GM19463 (cell line): ENCODE measurements around the gene TMEM156.
A peak's percentile ranks its signal among the peaks of the same experiment; 100 is the strongest.
"Not testable (repeated sequence)": the region's sequence is repeated elsewhere in the genome, so short reads cannot be mapped to it uniquely, and the experiment has no call there.

Experiments used
- ATAC-seq: cut with Tn5 transposase; IDR thresholded peaks from one replicate; pipeline ENCODE4 v1.9.1; 2021; ENCODE audit warnings: mild to moderate bottlenecking, moderate library complexity; ENCODE audit not compliant: unreplicated experiment

Gene TMEM156

DNA sequence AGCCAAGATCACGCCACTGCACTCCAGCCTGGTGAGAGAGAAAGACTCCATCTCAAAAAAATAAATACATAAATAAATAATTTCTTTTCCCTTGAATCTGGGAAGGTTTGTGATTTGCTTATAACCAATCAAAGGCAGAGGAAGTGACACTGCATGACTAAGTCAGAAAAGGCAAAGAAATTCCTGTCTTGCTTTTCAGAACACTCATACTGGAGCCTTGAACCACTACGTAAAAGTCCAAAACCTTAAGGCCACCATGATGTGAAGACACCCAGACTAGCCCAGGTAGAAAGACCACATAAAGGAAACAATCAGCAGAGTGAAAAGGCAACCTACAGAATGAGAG lies 36.6 kb downstream of the TMEM156 start:
- ATAC-seq: no peak

DNA sequence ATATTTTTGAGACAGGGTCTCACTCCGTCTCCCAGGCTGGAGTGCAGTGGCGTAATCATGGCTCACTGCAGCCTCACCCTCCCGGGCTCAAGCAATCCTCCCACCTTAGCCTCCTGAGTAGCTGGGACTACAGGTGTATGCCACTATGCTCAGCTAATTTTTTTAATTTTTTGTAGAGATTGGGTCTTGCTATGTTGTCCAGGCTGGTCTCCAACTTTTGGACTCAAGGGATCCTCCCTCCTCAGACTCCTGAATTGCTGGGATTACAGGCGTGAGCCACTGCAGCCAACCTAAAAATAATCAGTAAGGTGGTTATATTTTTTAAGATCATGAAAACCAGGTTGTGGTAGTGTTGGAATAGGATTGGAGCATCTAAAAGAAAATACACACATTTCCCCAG lies 38.1 kb downstream of the TMEM156 start:
- ATAC-seq: no peak

GRCh38 chr4:38993683-38994082 lies 38.5 kb downstream of the TMEM156 start:
- no peak for ATAC-seq

DNA sequence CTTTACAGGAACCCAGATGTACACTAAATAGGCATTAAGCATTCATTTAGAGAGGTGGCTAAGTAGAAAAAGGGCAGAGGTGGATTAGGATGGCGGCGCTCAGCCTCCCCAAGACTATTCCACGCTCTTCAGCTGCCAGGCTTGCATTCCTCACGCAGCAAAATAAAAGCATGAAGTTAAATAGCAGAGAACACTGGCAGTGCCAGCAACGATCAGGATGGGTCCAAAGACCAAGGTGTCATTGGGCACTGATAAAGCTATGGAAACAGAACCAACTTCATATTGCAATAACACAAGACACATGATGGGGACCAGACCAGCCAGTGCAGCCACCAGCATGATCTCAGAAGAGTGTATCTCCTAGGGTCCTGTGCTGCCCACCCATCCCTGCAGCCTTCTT lies 42.0 kb downstream of the TMEM156 start:
- no peak for ATAC-seq

GRCh38 chr4:38989487-38989886 lies 42.7 kb downstream of the TMEM156 start:
- ATAC-seq: no peak

DNA sequence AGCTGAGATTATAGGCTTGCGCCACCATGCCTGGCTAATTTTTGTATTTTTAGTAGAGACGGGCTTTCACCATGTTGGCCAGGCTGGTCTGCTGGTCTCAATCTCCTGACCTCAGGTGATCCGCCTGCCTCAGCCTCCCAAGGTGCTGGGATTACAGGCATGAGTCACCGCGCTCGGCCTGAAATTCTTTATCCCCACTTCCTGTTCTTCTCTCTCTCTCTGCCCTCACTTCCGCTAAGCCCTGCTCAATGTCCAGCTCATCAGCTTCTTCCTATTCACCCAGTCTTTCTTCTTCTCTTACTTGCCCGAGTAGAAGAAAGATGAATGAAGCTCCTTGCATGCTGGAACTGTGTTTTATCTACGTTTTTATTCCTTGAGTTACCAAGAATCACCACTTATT lies 43.9 kb downstream of the TMEM156 start:
- not testable (repeated sequence) for ATAC-seq

DNA sequence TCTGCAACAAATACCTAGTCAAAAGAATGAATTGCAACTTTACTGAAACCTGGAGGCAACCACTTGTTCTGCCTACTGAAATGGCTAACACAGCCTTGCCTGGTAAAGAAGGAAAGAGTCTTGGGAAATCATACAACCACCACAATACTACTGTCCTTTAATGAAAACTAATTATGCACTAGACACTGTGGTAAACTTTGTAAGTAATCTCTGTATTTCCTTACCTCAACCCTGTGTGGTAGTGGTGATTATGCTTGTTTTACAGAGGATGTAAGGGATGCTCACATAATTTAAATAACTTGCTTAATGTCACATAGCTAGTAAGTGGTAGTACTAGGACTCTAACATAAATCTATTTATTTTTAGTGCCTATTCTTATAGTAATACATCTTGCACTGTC lies 44.7 kb downstream of the TMEM156 start:
- no peak for ATAC-seq

GRCh38 chr4:38985410-38986100 lies 46.7 kb downstream of the TMEM156 start:
- ATAC-seq: no peak

DNA sequence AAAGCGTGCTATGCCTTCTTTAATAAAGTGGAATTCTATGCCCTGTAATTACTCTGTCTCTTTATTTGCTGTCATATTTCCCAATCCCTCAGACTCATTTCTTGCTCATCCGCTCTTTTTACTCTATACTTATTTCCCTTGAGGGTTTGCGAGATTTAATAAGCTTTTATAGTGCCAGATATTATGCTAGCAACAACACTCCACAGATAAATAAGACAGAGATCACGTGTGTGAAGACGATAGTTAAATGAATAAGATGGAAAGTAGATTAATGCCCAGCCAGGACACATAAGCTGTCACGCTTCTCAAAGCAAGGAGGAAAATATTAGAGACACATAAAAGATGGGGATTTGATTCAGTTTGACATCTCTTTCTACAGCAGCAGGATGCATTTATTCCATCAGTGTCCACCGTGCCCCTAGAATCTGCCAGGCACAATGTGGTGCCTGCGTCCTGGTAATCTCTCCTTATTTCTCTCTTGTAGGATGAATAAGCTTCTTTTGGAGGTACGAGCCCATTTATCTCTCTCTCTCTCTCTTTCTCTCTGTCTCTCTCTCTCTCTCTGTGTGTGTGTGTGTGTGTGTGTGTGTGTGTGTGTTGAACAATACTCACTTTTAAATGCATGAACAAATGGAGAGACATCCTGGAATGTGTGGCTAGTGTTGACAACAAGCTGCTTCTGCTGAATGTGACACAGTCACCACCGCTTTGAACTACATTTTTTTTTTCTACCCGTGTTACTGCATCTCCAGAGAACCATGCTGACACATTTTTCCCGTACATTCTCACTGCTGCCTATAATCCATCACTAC lies 48.2 kb downstream of the TMEM156 start:
- no peak for ATAC-seq

DNA sequence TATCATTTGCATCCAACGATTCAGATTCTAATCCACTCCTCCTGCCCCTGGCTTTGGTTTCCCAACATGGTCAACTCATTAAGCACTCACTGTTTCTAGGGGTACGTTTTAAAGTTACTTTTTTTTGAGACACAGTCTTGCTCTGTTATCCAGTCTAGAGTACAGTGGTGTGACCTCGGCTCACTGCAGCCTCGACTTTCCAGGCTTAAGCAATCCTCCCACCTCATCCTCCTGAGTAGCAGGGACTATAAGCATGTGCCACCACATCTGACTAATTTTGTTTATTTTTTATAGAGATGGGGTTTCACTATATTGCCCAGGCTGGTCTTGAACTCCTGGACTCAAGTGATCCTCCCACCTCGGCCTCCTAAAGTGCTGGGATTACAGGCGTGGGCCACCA lies 48.9 kb downstream of the TMEM156 start:
- no peak for ATAC-seq

GRCh38 chr4:38982361-38983095 lies 49.7 kb downstream of the TMEM156 start:
- no peak for ATAC-seq

DNA sequence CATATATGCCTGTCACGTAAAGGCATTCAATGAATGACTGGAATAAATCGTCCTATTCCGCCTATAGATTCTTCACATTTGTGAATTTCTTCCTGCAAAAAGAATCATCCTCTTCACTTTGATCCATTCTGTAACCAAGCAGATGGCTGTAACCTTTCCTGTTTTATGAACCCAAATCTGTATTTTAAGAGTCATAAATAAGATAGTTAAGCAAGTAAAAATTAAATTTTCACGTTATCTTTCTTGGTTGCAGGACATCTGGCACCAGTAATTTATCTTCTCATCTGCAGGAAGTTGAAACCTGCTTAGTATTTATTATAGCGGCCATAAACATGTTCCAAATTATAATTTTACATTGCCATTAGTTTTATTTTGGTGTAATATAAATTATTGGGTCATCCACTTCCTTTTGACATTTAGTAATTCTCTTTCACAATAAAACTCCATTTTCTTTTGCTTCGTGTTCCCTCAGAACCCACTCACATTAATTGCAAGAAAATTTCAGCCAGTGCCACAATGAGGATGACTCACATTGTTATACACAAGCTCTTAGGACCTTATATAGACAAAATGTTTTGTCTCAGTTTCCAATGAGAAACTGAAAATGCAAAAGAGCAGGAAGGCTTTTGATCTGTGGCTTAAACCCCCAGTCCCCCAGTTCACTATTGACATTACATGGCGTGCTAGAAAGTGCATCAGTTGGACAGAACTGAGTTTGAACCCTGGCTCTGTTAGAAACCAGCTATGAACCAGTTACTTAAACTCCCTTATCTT lies 51.1 kb downstream of the TMEM156 start:
- peak; percentile 58 for ATAC-seq

DNA sequence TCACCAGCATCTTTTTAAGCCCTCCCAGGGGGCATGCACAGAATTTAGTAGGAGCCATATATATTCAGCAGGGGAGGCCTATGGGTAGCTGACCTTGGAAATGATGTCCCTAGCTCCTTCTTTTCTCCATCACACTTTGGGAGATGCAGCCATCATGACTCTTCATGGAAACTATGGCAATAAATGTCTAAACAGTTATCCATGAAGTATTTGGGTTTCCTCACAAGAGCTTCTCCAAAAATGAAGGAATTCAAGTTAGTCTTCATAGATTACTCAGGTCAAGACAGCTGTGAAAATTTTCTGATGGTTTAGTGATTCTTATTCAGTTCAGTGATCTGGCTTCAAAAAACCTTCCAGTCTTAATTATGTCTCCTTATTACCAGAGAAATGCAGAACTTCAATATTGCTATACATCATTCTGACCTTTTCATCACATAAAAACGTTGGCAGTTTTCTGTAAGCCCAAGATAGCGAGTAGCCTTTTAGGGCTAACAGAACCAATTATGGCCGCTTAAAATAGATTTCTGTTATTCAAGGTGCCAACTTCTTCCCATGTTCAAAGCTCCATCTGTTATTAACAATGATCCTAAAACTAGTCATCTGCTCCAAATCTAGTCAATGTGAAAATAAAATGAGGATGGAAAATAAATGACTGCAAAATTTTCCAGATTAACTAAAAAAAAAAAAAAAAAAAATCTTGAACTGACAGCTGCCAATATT lies 52.5 kb downstream of the TMEM156 start:
- no peak for ATAC-seq

DNA sequence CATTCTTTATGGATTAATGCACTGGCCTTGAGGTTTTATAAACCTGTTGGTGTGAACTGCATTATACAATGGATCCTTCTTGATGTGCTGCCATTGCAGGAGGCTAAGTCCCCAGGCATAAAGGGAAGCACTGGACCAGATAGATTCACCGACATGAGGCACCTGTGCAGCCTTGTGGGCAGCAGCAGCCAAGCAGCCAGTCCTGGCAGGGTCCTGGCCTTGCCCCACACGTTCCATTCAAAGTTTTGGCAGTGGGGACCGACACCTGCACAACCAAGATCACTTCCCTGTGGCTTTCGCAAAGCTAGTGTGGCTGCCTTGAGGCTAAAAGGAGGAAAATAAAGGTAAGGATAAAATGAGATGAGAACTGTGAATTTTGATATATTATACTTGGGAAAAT lies 53.1 kb downstream of the TMEM156 start:
- ATAC-seq: no peak

DNA sequence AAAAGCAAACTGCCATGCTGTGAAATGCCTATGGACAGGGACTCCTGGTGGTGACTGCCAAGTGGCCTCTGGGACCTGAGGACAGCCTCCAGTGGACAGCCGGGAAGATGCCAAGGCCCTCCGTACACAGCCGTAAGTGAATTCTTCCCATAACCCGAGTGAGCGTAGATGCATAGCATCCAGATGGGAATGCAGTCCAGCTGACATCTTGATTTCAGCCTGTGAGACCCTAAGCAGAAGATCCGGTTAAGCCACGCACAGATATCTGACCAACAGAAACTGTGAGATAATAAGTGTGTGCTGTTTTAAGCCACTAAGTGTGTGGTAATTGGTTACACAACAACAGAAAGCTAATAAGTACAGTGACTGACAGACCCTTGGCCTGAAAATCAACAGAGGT lies 55.9 kb downstream of the TMEM156 start:
- ATAC-seq: no peak

- ATAC-seq: no peak
These were observed 63.5 kb downstream of the TMEM156 start for GRCh38 chr4:38968668-38969067.

GRCh38 chr4:38967260-38968095 lies 64.7 kb downstream of the TMEM156 start:
- no peak for ATAC-seq

DNA sequence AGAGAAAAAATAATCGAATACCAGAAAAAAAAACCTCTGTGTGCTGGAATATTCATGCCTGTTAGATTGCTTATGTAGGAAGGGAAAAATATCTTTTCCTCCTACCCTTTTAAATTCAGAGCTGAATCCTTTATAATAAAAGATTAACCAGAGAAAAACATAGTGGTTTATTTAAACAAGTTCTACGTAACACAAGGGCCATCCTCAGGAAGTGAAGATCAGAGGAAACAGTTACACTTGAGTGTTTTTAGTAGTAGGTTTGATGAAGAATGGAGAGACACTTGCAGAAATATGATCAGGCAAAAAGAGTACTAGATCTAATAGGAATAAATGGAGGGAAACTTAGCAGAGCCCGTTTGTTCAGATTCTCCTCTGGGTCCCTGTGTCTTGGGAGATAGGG lies 66.3 kb downstream of the TMEM156 start:
- no peak for ATAC-seq

- ATAC-seq: no peak
These were observed 67.0 kb downstream of the TMEM156 start for GRCh38 chr4:38964942-38965775.
